DMS153 treated with DMSO at 0.1 percent for 48 hours (cell line): ENCODE measurements around the gene C10orf95.

Experiments
- DNase-seq: peaks from one replicate; lab custom pipeline; 2025; ENCODE audit not compliant: unreplicated experiment; lab: John Stamatoyannopoulos, UW

The C10orf95 gene

DNA sequence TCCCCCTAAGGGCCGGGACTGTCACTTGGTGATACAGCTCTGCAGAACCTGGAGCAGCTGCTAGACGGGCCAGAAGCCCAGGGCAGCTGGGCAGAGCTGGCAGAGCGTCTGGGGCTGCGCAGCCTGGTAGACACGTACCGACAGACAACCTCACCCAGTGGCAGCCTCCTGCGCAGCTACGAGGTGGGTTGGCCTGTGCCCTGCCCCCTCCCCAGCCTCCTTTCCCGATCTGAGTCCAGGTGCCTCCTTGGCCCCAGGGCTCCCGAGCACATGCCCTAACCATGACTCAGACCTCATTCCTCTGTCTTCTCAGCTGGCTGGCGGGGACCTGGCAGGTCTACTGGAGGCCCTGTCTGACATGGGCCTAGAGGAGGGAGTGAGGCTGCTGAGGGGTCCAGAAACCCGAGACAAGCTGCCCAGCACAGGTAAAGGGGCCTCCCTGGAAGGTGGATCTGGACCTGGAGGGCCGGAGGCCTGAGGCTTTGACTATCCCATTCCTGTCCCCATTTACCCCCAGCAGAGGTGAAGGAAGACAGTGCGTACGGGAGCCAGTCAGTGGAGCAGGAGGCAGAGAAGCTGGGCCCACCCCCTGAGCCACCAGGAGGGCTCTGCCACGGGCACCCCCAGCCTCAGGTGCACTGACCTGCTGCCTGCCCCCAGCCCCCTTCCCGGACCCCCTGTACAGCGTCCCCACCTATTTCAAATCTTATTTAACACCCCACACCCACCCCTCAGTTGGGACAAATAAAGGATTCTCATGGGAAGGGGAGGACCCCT is 49.4 kb downstream of the C10orf95 start:
- DNase-seq, result no peak

DNA sequence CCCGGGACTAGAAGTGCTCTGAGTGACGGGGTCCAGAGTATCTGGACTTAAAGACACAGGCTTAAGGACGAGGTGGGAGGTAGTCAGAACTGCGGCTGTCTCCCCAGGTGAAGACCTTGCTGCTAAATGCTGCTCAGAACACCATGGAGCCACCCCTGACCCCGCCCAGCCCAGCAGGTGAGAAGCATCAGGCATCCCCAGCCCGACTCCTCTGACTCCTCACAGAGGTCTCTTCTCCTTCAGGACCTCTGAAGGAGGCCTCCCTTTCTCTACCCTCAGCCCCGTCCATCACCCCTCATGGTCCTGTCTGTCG is 50.0 kb downstream of the C10orf95 start:
- no peak for DNase-seq

DNA sequence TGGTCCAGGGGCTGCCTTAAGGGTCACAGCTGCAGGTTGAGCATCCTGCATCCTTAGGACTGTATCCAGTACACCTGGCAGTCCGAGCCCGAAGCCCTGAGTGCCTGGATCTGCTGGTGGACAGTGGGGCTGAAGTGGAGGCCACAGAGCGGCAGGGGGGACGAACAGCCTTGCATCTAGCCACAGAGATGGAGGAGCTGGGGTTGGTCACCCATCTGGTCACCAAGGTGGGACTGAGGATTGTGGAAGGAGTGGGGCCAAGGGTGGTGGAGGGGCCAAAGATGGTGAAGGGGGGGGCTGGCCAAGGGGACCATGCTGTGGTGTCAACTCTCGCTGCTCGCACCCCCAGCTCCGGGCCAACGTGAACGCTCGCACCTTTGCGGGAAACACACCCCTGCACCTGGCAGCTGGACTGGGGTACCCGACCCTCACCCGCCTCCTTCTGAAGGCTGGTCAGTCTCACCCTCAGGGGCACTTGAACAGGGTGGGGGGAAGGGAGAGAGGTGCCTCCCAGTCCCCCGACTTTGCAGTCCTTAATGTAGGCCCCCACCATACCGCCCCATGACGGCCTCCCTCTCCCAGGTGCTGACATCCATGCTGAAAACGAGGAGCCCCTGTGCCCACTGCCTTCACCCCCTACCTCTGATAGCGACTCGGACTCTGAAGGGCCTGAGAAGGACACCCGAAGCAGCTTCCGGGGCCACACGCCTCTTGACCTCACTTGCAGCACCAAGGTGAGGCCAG is 50.6 kb downstream of the C10orf95 start:
- DNase-seq, result no peak

- DNase-seq, result no peak
Observed at GRCh38 chr10:102400076-102400475, 51.3 kb downstream of the C10orf95 start.
